Gastroesophageal sphincter (tissue), 4 donors: ENCODE results near the gene ISM1. TPM values are rescaled to one million over a fixed set of nuclear protein-coding genes. Genes with fewer than 3 reads are reported as not detected.

Experiments used
- ATAC-seq: fragments of 150-250 bp; one replicate; pipeline ENCODE4 v1.9.1; 2016; ENCODE audit warnings: mild to moderate bottlenecking, moderate library complexity
- H3K27ac ChIP-seq, 4 donors: fragments of 200-600 bp; sonication (generic) in 3 of 4; 1 replicate in 3 of 4; 2 replicates in 1 of 4; pipeline ENCODE4 v1.5.1; 2016 to 2019
- H3K27me3 ChIP-seq: fragments of 200-600 bp; sonication (generic); one replicate; pipeline ENCODE4 v1.5.1; 2019
- H3K36me3 ChIP-seq, 2 donors: fragments of 200-600 bp; sonication (generic); one replicate each; pipeline ENCODE4 v1.5.1; 2019; ENCODE audit warnings: control low read depth in 1 of 2
- H3K4me1 ChIP-seq, 3 donors: fragments of 200-600 bp; sonication (generic); 1 replicate in 2 of 3; 2 replicates in 1 of 3; pipeline ENCODE4 v1.5.1; 2016 to 2019; ENCODE audit warnings: control low read depth in 2 of 3
- H3K4me3 ChIP-seq, 2 donors: fragments of 200-600 bp; sonication (generic); one replicate each; pipeline ENCODE4 v1.5.1; 2019; ENCODE audit warnings: mild to moderate bottlenecking in 1 of 2, moderate library complexity in 1 of 2
- H3K9me3 ChIP-seq, 3 donors: fragments of 200-600 bp; sonication (generic); one replicate each; pipeline ENCODE4 v1.5.1; 2017 to 2019; ENCODE audit warnings: control low read depth in 2 of 3
- EP300 ChIP-seq: sonication (generic); formaldehyde crosslinking; IDR thresholded peaks from one replicate; pipeline ENCODE4 v1.6.1; 2017; ENCODE audit warnings: antibody characterized with exemption, mild to moderate bottlenecking
- POLR2A ChIP-seq, 2 donors: fragments of 450-650 bp; IDR thresholded peaks; one replicate each; pipeline ENCODE4 v1.6.1; 2017; ENCODE audit warnings: antibody characterized with exemption in 2 of 2, mild to moderate bottlenecking in 2 of 2, moderate library complexity in 1 of 2
- POLR2AphosphoS5 ChIP-seq: sonication (generic); formaldehyde crosslinking; IDR thresholded peaks from one replicate; pipeline ENCODE4 v1.6.1; 2017; ENCODE audit warnings: antibody characterized with exemption
- WGBS, 2 donors: methylation state at CpG; one replicate each; pipeline ENCODE4 v1.1.5; 2018; ENCODE audit warnings: low coverage in 1 of 2; 5-methylcytosine and 5-hydroxymethylcytosine counted together
- total RNA-seq, 4 donors: library from RNA; depleted of rRNA; stranded (reverse); fragments of >200 nt; gene quantifications; one replicate each; pipeline ENCODE4 v1.1.0, GENCODE V29; 2016
- TF ChIP-seq, protein P1 (sequence below), 4 experiments: fragments of 200-600 bp in 2 of 4; fragments of 450-650 bp in 2 of 4; sonication (generic) in 1 of 4; IDR thresholded peaks; one replicate each; pipeline ENCODE4 v1.5.1; 2017 to 2019; ENCODE audit warnings: antibody characterized with exemption in 4 of 4, mild to moderate bottlenecking in 2 of 4, moderate library complexity in 2 of 4

The ISM1 gene
- total RNA-seq, 4 donors from 2014 or later = 3.6 to 8.1 (median 6.4) TPM

DNA sequence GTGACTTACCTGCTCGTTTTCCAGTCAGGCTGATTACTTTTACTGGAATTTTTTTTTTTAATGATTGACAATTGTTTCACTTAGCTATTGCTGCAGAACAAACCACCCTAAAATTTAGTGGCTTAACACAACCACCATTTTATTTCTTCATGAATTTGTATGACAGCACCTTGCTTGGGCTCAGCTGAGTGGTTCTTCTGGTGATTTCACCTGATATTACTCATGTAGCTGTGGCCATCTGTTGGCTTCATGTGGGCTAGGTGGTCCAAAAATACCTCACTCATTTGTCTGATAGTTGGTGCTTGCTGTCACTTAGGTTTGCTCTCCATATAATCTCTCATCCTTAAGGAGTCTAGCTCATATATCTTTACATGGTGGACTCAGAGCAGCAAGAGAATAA lies 5.3 kb downstream of the ISM1 start:
- Histone ChIP-seq H3K4me1 (peaks cover 0 to 12% (median 0%) of the 10 kb centered on the region in 3 donors), H3K36me3 (no peaks in the 10 kb centered on the region), H3K27me3 (peaks cover 13% of the 10 kb centered on the region), H3K27ac (no peak overlapping the region), H3K9me3 (peaks cover 0 to 4% (median 0%) of the 10 kb centered on the region in 3 donors), H3K4me3 (no peak overlapping the region)
- 84 to 90% methylated on average over 1 of the region's 1 CpG for whole genome bisulfite sequencing, 2 donors
- no peak for ATAC-seq
- TF ChIP-seq, protein P1, sequence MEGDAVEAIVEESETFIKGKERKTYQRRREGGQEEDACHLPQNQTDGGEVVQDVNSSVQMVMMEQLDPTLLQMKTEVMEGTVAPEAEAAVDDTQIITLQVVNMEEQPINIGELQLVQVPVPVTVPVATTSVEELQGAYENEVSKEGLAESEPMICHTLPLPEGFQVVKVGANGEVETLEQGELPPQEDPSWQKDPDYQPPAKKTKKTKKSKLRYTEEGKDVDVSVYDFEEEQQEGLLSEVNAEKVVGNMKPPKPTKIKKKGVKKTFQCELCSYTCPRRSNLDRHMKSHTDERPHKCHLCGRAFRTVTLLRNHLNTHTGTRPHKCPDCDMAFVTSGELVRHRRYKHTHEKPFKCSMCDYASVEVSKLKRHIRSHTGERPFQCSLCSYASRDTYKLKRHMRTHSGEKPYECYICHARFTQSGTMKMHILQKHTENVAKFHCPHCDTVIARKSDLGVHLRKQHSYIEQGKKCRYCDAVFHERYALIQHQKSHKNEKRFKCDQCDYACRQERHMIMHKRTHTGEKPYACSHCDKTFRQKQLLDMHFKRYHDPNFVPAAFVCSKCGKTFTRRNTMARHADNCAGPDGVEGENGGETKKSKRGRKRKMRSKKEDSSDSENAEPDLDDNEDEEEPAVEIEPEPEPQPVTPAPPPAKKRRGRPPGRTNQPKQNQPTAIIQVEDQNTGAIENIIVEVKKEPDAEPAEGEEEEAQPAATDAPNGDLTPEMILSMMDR (IDR thresholded peaks at IDR 0.05) = no peak
- TF ChIP-seq EP300 = no peak
- no peak for TF ChIP-seq POLR2A (IDR thresholded peaks at IDR 0.05)
- no peak for TF ChIP-seq POLR2AphosphoS5

DNA sequence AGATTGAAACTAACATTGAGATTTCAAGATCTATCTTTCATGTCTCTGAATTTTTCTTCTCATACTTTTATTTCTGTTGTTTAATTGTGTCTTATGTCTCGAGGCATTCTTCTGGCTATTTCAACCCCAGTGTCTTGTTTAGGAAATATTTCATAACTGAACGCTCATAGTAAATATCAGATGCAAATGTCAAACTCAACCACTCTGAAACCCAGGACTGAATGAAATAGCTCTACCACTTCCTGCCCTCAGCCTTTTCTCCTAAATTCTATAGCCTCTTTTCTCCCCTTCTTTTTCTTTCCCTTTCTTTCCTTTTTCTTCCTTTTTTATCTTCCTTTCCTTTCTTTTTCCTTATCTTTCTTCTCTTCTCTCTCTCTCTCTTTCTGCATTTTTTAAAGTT lies 7.7 kb downstream of the ISM1 start:
- Histone ChIP-seq H3K4me3 (no peak overlapping the region), H3K27ac (no peak overlapping the region)

GRCh38 chr20:13229538-13229937 lies 8.5 kb downstream of the ISM1 start:
- no peak for ATAC-seq
- TF ChIP-seq, protein P1 (IDR thresholded peaks at IDR 0.05) = no peak
- H3K9me3 ChIP-seq = peaks cover 0 to 4% (median 0%) of the 10 kb centered on the region in 3 donors
- H3K36me3 ChIP-seq = no peaks in the 10 kb centered on the region
- H3K27ac ChIP-seq = no peak overlapping the region
- H3K4me3 ChIP-seq = no peak overlapping the region
- no peaks in the 10 kb centered on the region for H3K4me1 ChIP-seq
- H3K27me3 ChIP-seq = no peaks in the 10 kb centered on the region

More for the DNA sequence above, 7.7 kb downstream of the ISM1 start:
- Histone ChIP-seq H3K36me3 (no peaks in the 10 kb centered on the region), H3K4me1 (no peaks in the 10 kb centered on the region), H3K27me3 (no peaks in the 10 kb centered on the region), H3K9me3 (peaks cover 0 to 4% (median 0%) of the 10 kb centered on the region in 3 donors)
- no peak for ATAC-seq
- no peak for TF ChIP-seq POLR2A (IDR thresholded peaks at IDR 0.05)
- no peak for TF ChIP-seq POLR2AphosphoS5
- no peak for TF ChIP-seq EP300
- TF ChIP-seq, protein P1 (IDR thresholded peaks at IDR 0.05) = no peak
- WGBS, 2 donors = 65 to 96% methylated on average over 2 of the region's 2 CpGs

DNA sequence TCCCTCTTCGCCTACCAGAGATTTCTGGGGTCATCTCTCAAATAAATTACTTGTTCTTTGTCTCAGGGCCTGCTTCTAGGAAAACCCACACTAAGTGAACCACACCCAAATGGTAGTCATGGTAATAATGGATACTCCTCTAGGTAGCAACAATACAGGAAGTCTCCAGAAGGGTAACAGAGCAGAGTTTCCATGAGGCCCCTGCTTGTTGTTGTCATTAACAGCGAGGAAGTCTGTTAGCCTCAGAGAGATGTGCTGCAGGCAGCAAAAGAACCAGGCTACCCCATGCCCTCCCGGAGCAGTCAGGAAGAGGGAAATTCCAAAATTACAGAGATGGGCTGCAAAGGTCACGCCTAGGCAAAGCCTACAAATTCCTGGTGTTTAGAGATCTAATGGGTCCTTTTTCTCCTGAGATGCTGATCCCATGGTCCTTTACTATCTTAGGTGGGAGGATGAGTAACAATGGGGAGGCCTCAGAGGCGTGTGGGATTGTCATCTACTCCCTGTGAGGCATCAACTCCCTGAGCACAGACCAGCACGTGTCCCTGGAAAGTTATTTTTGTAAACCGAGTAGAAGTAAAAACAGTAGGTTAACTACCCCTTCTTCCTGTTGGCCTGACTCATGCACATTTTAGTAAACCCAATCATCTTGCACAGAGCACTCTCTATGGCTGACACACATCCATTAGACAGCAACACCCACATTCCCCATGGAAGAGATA lies 10.1 kb downstream of the ISM1 start:
- H3K27me3 ChIP-seq = no peaks in the 10 kb centered on the region
- H3K36me3 ChIP-seq = no peaks in the 10 kb centered on the region
- H3K4me3 ChIP-seq = no peak overlapping the region
- no peaks in the 10 kb centered on the region for H3K4me1 ChIP-seq
- 70 to 76% methylated on average over 4 to 5 of the region's 7 CpGs for WGBS, 2 donors
- H3K9me3 ChIP-seq = peaks cover 0 to 3% (median 0%) of the 10 kb centered on the region in 3 donors
- no peak overlapping the region for H3K27ac ChIP-seq
- ATAC-seq = peak; percentile 25
- TF ChIP-seq EP300 = no peak
- no peak for TF ChIP-seq POLR2A (IDR thresholded peaks at IDR 0.05)
- TF ChIP-seq, protein P1 (IDR thresholded peaks at IDR 0.05) = no peak
- TF ChIP-seq POLR2AphosphoS5 = no peak

GRCh38 chr20:13232999-13233398 lies 11.9 kb downstream of the ISM1 start:
- no peak overlapping the region for H3K4me3 ChIP-seq
- no peaks in the 10 kb centered on the region for H3K4me1 ChIP-seq
- H3K27me3 ChIP-seq = no peaks in the 10 kb centered on the region
- no peaks in the 10 kb centered on the region for H3K9me3 ChIP-seq
- no peak overlapping the region for H3K27ac ChIP-seq
- no peaks in the 10 kb centered on the region for H3K36me3 ChIP-seq
- ATAC-seq = no peak
- TF ChIP-seq POLR2A (IDR thresholded peaks at IDR 0.05) (no peak), POLR2AphosphoS5 (no peak), EP300 (no peak)
- TF ChIP-seq, protein P1 (IDR thresholded peaks at IDR 0.05) = no peak
- 71 to 77% methylated on average over 4 to 7 of the region's 10 CpGs for WGBS, 2 donors
